COLO829 (cell line): Measurements from ENCODE around the gene NRARP.
"Not testable (repeated sequence)": the region's sequence is repeated elsewhere in the genome, so short reads cannot be mapped to it uniquely, and the experiment has no call there.

Experiments used
- DNase-seq: peaks from one replicate; pipeline ENCODE4 v3.0.0; 2012; ENCODE audit warnings: low spot score

NRARP gene, protein sequence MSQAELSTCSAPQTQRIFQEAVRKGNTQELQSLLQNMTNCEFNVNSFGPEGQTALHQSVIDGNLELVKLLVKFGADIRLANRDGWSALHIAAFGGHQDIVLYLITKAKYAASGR

DNA sequence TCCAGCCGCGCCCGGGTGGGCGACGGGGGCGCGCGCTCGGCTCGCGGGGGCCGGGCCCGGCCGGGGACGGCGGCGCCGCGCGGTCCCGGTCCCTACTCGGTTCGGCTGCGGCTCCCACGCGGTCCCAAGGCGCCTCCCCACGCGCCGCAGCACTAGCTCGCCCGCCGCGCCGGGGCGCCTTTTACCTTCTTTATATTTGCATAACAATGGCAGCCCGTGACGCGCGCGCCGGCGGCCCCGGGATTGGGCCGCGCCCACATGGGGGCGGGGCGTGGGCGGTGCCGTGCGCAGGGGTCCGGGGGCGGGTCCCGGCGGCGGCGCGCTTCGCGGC is at the start of gene NRARP:
Gene NRARP (minus strand): TSS at position 154 of the 331 bp plus-strand sequence. CDS start 343 bp downstream, outside the sequence.
- no peak for DNase-seq

DNA sequence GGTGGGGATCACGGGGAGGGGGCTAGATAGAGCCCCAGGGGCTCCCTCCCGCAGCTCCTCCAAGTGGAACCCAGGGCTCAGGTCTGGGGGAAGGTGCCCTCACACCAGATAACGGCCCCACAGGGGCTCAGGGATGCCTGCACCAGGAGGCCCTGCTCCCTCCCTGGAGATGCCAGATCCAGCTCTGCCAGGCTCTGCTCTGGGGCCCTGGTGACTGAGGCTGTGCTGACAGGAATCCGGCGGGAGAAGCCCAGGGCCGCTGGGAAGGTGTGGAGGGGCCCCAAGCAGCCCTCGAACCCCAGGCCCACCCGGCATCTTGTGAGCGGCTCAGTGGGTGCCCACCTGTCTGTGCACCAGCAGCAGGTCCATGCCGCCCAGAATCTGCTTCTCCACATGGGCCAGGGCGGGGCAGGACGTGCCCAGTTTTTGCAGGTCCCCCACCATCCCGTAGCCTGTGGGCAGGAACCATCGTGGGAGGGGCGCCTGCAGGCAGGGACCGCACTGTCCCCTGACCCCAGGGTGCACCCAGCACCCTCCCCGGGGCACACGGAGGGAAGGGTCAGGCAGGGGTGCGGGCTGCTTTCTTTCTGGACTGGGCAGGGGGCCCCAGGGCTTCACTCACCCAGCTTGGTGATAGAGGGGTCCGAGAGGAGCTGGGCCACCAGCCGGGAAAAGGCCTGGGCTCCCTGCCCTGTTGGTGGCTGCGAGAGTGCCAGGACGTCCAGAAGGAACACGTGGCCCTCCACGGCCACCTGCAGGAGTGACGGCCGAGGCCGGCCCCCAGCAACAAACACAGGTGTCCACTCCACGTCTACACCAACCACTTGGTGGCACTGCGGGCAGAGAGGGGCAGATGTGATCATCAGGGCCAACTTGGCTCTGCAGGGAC is 48.9 kb upstream of the NRARP start:
- no peak for DNase-seq

DNA sequence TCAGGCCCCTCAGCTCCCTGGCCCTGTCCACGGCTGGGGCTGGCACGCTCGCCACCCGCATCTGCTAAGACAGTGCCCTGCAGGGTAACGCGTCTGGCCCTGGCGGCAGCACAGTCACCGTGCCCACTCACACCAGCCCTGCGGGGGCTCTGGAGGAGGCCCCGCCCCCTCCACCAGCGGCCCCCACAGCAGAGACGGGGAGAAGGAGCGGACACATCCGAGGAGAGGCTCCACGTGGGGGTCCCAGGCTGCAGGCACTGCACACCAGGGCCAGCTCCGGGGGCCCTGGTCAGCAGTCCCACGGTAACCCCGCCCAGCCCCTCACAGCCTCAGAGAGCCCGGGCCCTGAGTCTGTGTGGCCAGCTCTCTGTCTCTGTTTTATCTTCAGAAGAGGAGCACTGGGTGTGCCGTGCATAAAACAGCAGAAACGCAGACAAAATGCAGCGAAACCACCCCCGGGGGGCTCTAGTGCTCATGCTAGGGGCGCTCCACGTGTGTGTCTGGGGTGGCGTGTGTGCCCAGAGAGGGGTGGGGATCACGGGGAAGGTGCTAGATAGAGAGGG is 47.5 kb upstream of the NRARP start:
- no peak for DNase-seq

DNA sequence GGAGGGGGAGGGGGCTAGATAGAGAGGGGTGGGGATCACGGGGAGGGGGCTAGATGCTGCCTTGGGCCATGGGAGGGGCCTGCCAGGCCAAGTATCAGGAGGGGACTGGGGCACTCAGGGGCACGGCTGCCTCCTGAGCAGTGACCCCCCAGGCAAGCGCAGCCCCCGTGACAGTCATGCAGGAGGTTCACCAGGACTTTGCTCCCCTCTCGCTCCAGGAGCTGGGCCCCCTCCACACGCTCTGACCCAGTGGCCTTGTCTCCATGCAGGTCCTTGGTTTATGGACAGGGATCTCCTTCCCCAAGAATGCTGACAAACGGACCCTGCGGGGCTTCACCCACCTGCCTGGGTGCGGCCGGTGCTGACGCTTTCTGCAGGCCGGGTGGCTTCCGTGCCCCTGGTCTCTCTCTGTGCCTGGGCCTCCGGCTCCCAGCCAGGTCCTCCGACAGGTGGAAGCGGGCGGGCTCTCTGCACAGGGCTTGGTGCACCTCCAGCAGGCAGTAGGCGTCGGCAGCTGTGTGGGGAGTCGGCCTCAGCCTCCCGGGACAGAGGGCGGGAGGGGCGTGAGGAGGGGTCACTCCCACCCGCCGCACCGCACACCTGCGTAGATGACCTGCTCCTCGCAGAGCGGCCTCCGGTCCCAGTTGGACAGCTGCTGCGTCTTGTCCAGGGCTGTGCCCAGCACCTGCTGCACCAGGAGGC is 46.8 kb upstream of the NRARP start:
- no peak for DNase-seq

DNA sequence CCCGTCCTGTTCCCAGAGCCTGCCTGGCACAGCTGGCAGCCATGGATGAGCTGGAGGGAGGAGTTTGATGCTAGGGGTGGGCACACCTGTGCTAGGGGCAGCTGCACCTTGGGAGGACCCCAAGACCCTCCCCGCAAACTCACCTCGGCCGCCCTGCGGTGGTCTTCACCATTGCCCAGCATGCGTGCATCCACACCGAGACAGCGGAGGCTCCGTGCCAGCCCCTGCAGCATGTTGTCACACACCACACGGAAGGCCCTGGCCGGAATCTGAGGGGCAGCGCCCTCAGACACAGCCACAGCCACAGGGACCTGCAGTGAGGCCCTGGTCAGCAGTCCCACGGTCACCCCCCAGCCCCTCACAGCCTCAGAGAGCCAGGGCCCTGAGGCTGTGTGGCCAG is 45.9 kb upstream of the NRARP start:
- no peak for DNase-seq

DNA sequence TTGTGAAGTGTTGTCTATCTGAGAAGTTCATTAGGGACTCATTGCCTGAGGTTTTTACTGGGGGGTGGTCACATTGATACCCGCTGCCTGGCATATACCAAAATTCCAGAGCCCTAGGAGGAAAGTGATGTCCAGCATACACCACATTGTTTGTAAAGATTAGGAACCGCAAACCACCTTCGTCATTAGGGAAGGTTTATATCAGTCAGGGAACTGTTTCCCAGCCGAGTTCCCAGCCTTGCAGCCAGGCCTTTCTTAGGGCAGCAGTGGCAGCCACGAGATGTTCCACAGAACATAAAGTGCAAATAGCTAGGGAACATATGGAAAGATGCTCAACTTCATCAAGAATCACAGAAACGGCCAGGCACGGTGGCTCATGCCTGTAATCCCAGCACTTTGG is 40.4 kb upstream of the NRARP start:
- DNase-seq = no peak

DNA sequence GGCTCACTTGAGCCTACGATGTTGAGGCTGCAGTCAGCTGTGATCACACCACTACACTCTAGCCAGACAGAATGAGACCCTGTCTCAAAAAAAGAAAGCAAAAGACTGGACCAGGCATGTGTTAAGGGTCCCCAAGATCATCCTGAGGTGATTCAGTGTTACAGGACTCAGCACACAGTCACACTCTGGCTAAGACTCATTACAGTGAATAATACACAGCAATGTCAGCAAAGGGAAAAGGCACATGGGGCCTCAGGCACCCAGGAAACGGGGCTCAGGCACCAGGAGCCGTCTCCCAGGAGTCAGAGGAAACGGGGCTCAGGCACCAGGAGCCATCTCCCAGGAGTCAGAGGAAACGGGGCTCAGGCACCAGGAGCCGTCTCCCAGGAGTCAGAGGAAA is 39.2 kb upstream of the NRARP start:
- no peak for DNase-seq

DNA sequence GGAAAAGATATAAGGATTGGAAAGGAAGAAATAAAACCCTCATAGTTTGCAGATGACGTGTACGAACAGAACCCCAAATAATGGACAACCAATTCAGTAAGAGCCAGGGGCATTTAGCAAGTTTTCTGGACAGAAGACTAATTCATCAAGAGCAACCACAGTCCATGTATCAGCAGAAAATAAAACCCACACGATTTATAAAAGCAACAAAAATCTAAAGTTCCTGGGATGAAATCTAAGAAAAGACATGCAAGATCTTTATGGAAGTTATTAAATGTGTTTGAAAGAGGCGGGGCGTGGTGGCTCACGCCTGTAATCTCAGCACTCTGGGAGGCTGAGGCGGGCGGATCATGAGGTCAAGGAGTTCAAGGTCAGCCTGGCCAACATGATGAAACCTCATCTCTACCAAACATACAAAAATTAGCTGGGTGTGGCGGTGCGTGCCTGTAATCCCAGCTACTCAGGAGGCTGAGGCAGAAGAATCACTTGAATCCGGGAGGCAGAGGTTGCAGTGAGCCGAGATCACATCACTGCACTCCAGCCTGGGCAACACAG is 37.9 kb upstream of the NRARP start:
- DNase-seq = not testable (repeated sequence)

DNA sequence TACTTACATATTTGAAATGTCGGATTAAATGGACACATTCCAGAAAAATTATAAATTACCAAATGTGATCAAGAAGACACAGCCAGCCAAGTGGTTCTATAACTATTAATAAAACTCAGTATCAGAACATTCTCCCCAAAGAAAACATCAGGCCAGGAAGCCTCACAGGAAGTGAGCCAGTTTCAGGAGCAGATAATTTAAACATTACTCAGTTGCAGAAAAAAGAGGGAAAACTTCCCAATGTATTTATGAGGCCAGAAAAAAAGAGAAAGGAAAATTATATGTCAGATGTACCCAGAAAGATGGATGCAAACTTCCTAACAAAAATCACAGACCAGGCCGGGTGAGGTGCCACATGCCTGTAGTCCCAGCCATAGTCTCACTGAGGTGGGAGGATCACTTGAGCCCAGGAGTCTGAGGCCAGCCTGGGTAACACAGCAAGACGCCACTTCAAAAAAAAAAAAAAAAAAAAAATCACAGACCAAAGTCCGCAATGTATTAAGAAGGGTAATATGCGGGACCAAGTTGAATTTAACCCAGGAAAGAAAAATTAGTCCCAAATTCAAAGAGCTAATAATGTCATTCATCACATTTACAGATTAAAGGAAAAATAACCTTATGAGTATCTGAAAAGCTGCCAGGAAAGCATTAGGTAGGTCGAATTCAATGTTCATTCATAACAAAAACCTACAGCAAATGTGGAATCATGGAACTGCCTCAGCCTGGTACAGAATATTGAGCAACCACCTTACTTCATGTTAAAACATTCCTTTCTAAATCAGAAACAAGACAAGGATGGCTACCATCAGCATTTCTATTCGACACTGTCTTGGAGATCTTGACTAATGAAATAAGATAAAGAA is 37.2 kb upstream of the NRARP start:
- DNase-seq = no peak

DNA sequence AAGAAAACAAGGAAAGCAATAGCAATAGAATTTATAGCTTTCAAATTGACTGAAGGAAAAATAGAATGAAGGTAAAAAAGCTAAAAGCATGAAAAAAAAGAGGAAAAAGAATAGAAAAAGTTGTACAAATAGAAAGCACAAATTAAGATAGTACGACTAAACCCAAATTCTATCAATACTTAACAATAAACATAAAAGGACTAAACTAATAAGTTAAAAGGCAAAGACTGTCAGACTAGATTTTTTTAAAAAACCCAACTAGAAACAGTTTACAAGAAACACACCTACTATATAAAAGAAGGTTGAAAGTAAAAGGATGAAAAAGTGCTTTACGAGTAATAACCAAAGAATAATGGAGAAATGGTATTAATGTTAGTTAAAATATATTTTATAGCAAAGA is 34.7 kb upstream of the NRARP start:
- DNase-seq = no peak

DNA sequence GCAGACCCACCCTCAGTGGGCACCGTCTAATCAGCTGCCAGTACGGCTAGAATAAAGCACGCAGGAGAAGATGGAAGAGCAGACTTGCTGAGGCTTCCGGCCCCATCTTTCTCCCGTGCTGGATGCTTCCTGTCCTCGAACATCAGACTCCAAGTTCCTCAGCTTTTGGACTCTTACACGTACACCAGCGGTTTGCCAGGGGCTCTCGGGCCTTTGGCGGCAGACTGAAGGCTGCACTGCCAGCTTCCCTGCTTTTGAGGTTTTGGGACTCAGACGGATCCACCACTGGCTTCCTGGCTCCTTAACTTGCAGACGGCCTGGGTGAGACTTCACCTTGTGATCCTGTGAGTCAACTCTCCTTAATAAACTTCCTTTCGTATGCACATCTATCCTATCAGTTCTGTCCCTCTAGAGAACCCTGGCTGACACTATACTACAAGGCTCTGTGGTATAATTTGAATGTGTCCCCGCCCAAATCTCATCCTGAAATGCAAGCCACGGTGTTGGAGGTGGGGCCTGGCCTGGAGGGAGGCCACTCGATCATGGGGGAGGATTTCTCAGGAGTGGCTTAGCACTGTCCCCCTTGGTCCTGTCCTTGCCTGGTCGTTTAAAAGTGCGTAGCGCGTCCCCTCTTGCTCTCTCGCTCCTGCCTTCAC is 31.1 kb upstream of the NRARP start:
- no peak for DNase-seq

DNA sequence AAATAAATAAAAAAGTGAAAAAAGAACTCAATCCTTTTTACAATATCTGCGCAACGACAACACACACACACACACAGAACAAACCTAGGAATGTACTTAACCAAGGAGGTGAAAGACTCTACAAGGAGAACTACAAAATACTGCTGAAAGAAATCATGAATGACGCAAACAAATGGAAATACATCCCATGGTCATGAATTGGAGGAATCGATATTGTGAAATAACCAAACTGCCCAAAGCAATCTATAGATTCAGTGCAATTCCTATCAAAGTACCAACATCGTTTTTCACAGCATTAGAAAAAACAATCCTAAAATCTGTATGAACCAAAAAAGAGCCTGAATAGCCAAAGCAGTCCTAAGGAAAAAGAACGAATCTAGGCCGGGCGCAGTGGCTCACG is 29.9 kb upstream of the NRARP start:
- no peak for DNase-seq

DNA sequence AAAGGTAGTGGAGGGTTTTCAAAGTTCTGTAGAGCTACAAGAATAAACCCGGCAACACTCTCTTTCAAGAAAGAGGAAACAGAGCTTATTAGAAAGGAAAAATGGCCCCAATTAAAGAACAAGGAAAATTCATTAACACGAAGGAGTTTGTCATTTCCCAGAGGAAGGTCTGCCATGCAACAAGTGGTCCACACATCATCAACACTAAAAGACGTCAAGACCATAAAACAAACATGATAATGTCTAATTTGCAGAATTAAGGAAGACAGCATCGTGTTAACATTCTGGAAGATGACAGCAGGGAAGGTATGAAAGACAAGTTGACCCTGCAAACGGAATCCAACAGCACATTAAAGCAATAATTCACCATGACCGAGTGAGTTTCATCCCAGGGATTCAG is 28.6 kb upstream of the NRARP start:
- DNase-seq = no peak

DNA sequence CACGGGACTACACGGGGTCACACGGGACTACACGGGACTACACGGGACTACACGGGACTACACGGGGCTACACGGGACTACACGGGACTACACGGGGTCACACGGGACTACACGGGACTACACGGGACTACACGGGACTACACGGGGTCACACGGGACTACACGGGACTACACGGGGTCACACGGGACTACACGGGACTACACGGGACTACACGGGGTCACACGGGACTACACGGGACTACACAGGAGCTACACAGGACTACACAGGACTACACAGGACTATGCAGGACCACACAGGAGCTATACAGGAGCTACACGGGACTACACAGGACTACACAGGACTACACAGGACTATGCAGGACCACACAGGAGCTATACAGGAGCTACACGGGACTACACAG is 27.5 kb upstream of the NRARP start:
- DNase-seq = not testable (repeated sequence)

DNA sequence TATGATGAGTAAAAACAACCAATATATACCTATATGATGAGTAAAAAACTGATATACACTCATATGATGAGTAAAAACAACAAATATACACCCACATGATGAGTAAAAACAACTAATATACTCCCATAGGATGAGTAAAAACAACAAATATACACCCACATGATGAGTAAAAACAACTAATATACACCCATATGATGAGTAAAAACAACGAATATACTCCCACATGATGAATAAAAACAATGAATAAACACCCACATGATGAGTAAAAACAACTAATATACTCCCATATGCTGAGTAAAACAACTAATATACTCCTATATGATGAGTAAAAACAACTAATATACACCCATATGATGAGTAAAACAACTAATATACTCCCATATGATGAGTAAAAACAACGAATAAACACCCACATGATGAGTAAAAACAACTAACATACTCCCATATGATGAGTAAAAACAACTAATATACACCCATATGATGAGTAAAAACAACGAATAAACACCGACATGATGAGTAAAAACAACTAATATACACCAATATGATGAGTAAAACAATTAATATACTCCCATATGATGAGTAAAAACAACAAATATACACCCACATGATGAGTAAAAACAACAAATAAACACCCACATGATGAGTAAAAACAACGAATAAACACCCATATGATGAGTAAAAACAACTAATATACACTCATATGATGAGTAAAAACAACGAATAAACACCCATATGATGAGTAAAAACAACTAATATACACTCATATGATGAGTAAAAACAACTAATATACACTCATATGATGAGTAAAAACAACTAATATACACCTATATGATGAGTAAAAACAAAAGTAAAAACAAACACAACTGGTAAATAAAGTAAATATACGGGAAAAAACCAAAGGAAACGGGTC is 25.8 kb upstream of the NRARP start:
- not testable (repeated sequence) for DNase-seq

DNA sequence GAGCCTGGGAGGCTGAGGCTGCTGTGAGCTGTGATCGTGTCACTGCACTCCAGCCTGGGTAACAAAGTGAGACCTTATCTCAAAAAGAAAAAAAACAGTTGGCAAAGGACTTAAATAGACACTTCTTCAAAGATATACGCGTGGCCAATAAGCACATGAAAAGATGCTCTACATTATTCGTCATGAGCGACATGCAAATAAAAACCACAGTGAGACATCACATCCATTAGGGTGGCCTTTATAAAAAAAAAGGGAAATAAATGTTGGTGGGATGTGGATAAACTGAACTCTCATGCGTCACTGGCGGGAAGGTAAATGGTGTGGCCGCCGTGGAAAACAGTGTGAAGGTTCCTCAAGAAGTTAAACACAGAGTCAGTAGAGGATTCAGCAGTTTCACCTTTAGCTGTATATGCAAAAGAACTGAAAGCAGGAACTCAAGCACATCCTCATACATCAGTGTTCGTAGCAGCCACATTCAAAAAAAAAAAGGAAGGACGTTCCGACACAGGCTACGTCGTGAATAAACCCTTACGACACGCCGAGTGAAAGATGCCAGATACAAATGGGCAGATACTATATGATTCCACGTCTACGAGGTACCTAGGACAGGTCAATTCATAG is 24.5 kb upstream of the NRARP start:
- DNase-seq = no peak

DNA sequence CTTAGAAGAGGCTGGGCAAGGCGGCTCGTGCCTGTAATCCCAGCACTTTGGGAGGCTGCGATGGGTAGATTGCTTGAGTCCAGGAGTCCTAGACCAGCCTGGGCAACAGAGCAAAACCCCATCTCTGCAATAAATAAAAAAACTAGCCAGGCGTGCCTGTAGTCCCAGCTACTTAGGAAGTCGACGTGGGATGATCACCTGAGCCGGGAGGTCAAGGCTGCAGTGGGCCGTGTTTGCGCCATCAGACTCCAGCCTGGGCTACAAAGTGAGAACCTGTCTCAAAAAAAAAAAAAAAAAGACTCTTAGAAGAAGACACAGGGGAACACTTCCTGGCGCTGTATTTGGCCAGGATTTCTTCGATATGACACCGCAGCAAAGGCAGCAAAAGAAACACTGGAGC is 23.7 kb upstream of the NRARP start:
- no peak for DNase-seq

DNA sequence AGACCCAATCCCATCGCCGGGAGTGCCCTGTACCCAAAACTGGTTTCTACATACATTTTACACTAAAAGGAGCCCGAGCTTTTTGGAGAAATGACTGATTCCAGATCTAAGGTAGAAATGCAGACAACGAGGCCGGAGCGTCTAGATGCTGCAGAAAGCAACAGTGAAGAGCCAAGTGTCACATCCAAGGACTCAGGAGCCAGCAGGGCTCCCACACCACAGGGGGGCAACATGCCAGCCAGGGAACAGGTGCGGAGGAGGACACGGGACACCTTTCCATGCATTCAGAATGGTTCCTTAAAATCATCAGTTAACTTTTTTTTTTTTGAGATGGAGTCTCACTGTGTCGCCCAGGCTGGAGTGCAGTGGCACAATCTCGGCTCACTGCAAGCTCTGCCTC is 23.1 kb upstream of the NRARP start:
- no peak for DNase-seq

DNA sequence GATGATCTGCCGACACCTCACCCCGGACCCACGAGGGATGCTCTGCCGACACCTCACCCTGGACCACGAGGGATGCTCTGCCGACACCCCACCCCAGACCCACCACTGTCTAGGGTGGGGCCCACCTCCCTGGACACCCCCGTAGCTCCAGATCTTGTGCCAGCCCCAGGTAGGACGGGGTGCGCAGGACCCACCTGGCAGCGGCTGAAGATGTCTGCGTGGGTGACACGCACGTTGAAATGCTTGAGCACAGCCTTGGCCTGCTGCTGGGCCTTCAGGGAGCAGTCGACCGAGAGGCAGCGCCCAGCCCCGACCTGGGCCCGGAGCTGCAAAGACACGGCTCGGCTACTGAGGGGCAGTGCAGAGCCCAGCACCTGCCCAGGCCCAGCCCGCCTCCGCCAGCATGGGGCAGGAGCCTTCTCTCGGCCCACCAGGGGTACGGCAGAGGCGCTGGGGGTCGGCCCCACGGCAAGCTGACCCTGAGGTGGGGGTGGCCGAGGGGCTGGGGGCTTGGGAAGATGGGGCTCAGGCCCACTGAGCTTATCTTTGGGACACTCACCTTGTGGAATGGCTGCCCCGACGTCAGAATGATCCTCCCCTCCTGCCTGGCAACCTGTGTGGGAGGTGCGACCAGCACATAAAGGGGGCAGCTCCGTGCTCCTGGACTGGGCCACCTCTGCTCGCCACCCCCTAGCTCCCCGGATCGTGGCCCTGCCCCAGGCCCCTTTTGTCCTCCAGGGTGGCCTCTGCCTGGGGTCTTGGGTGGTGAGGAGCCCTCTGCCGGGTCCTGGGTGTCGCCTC is 21.7 kb upstream of the NRARP start:
- DNase-seq = no peak
